Loucy (cell line): Measurements from ENCODE around the gene SH3RF3.

ENCODE experiments used
- H2AFZ ChIP-seq: fragments of 200-600 bp; sonication (generic); 2 replicates; pipeline ENCODE4 v1.6.0; 2016; ENCODE audit warnings: antibody characterized with exemption, mild to moderate bottlenecking, low read length, moderate library complexity
- H3F3A ChIP-seq: fragments of 200-600 bp; 2 replicates; pipeline ENCODE4 v1.6.0; 2016; ENCODE audit warnings: antibody characterized with exemption, low read depth, mild to moderate bottlenecking
- H3K27me3 ChIP-seq: fragments of 200-600 bp; sonication (generic); 2 replicates; pipeline ENCODE4 v1.6.1; 2014; ENCODE audit warnings: low read length, mild to moderate bottlenecking; ENCODE audit not compliant: insufficient read depth, poor library complexity, severe bottlenecking
- H3K36me3 ChIP-seq: fragments of 200-600 bp; sonication (generic); 2 replicates; pipeline ENCODE4 v1.6.1; 2016; ENCODE audit warnings: low read length; ENCODE audit not compliant: insufficient read depth
- H3K4me1 ChIP-seq: fragments of 200-600 bp; sonication (generic); 2 replicates; pipeline ENCODE4 v1.5.1; 2014; ENCODE audit warnings: low read length, mild to moderate bottlenecking; ENCODE audit not compliant: insufficient read depth, poor library complexity, severe bottlenecking
- H3K4me2 ChIP-seq: fragments of 200-600 bp; sonication (generic); 2 replicates; pipeline ENCODE4 v1.6.0; 2014; ENCODE audit warnings: antibody characterized with exemption, low read length, low read depth, mild to moderate bottlenecking; ENCODE audit not compliant: poor library complexity, severe bottlenecking
- H3K4me3 ChIP-seq: fragments of 200-600 bp; sonication (generic); 2 replicates; pipeline ENCODE4 v1.5.1; 2014; ENCODE audit warnings: low read length, mild to moderate bottlenecking, mixed read lengths; ENCODE audit not compliant: poor library complexity, severe bottlenecking
- H3K79me2 ChIP-seq: fragments of 200-600 bp; sonication (generic); 2 replicates; pipeline ENCODE4 v1.6.1; 2014; ENCODE audit warnings: low read length; ENCODE audit not compliant: insufficient read depth
- H3K9ac ChIP-seq: fragments of 200-600 bp; sonication (generic); 2 replicates; pipeline ENCODE4 v1.6.0; 2014; ENCODE audit warnings: mild to moderate bottlenecking, low read depth, low read length, moderate library complexity; ENCODE audit not compliant: poor library complexity, severe bottlenecking
- H3K9me2 ChIP-seq: fragments of 200-600 bp; sonication (generic); replicated peaks from 2 replicates; pipeline ENCODE4 v1.6.1; 2016; ENCODE audit warnings: low read depth, low read length, mixed read lengths
- H3K9me3 ChIP-seq: fragments of 200-600 bp; sonication (generic); 2 replicates; pipeline ENCODE4 v1.6.1; 2014; ENCODE audit warnings: mild to moderate bottlenecking, antibody characterized with exemption, low read length, low read depth; ENCODE audit not compliant: insufficient read depth
- H4K20me1 ChIP-seq: fragments of 200-600 bp; sonication (generic); 2 replicates; pipeline ENCODE4 v1.6.0; 2014; ENCODE audit warnings: antibody characterized with exemption, low read length, mild to moderate bottlenecking; ENCODE audit not compliant: insufficient read depth, poor library complexity, severe bottlenecking
- CTCF ChIP-seq: fragments of 200-600 bp; sonication (generic); conservative IDR thresholded peaks from 2 replicates; pipeline ENCODE4 v1.5.1; 2014; ENCODE audit warnings: mild to moderate bottlenecking, antibody characterized with exemption, low read length
- EZH2phosphoT487 ChIP-seq: fragments of 200-600 bp; IDR thresholded peaks from 2 replicates; pipeline ENCODE4 v1.6.1; 2018; ENCODE audit warnings: antibody characterized with exemption, mild to moderate bottlenecking, moderate library complexity, borderline replicate concordance

The SH3RF3 gene

GRCh38 chr2:109459485-109459884 is 330.5 kb downstream of the SH3RF3 start:
- Histone ChIP-seq H3K4me3 (no peak overlapping the region), H3K4me1 (peaks cover 10% of the 10 kb centered on the region)

GRCh38 chr2:109460553-109461324 is 331.7 kb downstream of the SH3RF3 start:
- Histone ChIP-seq H3K27me3 (no peaks in the 10 kb centered on the region), H3K9me3 (no peaks in the 10 kb centered on the region), H2AFZ (no peak overlapping the region), H3K4me2 (no peak overlapping the region), H4K20me1 (no peaks in the 10 kb centered on the region), H3K9ac (no peak overlapping the region), H3K4me1 (peaks cover 10% of the 10 kb centered on the region), H3F3A (no peaks in the 10 kb centered on the region), H3K4me3 (no peak overlapping the region), H3K9me2 (no peaks in the 10 kb centered on the region), H3K36me3 (no peaks in the 10 kb centered on the region), H3K79me2 (no peaks in the 10 kb centered on the region)
- TF ChIP-seq EZH2phosphoT487, result no peak
- no peak for TF ChIP-seq CTCF

More at GRCh38 chr2:109459485-109459884, 330.5 kb downstream of the SH3RF3 start:
- TF ChIP-seq CTCF, result no peak
- no peak for TF ChIP-seq EZH2phosphoT487
- Histone ChIP-seq H3K79me2 (no peaks in the 10 kb centered on the region), H3K4me2 (no peak overlapping the region), H3K36me3 (no peaks in the 10 kb centered on the region), H3K9me3 (no peaks in the 10 kb centered on the region), H2AFZ (no peak overlapping the region), H4K20me1 (no peaks in the 10 kb centered on the region), H3F3A (no peaks in the 10 kb centered on the region), H3K9me2 (no peaks in the 10 kb centered on the region), H3K27me3 (no peaks in the 10 kb centered on the region), H3K9ac (no peak overlapping the region)

GRCh38 chr2:109463236-109463635 is 334.2 kb downstream of the SH3RF3 start:
- Histone ChIP-seq H3K9me2 (no peaks in the 10 kb centered on the region), H4K20me1 (no peaks in the 10 kb centered on the region), H3K36me3 (no peaks in the 10 kb centered on the region), H3K9me3 (no peaks in the 10 kb centered on the region), H3K79me2 (no peaks in the 10 kb centered on the region), H3K4me2 (no peak overlapping the region), H3K27me3 (no peaks in the 10 kb centered on the region), H2AFZ (no peak overlapping the region), H3K9ac (no peak overlapping the region), H3K4me3 (no peak overlapping the region), H3K4me1 (peaks cover 17% of the 10 kb centered on the region), H3F3A (no peaks in the 10 kb centered on the region)
- TF ChIP-seq CTCF, result no peak
- TF ChIP-seq EZH2phosphoT487, result no peak
